HL-60 (cell line): ENCODE results near the gene DYSF.

ENCODE experiments used
- DNase-seq, 2 experiments: peaks; one replicate each; pipeline ENCODE4 v3.0.0-alpha.2; 2010 to 2020; ENCODE audit warnings: low read depth in 1 of 2, low spot score in 1 of 2
- H3K27ac ChIP-seq: fragments of 250-450 bp; sonication (Bioruptor Pico); replicated peaks from 2 replicates; pipeline ENCODE4 v1.5.1; 2020; ENCODE audit warnings: mild to moderate bottlenecking, moderate library complexity
- H3K27me3 ChIP-seq: fragments of 250-450 bp; sonication (Bioruptor Pico); 2 replicates; pipeline ENCODE4 v1.5.1; 2021; ENCODE audit warnings: mild to moderate bottlenecking, moderate library complexity; ENCODE audit not compliant: insufficient read depth, poor library complexity, severe bottlenecking
- H3K4me3 ChIP-seq: replicated peaks from 2 replicates; pipeline ENCODE4 v1.5.1; 2011; ENCODE audit warnings: mild to moderate bottlenecking, control low read depth, low read length; ENCODE audit not compliant: insufficient read depth
- CTCF ChIP-seq: IDR thresholded peaks from one replicate; pipeline ENCODE4 v1.5.1; 2011; ENCODE audit warnings: low read length, control low read depth, inconsistent platforms; ENCODE audit not compliant: insufficient read depth
- GABPA ChIP-seq: IDR thresholded peaks from 2 replicates; pipeline ENCODE4 v1.6.1; 2012; ENCODE audit warnings: low read depth
- POLR2AphosphoS5 ChIP-seq: IDR thresholded peaks from 2 replicates; pipeline ENCODE4 v1.6.1; 2012; ENCODE audit warnings: low read depth
- SPI1 ChIP-seq: IDR thresholded peaks from 2 replicates; pipeline ENCODE4 v1.6.1; 2012; ENCODE audit warnings: low read depth, mild to moderate bottlenecking, borderline replicate concordance
- TF ChIP-seq, protein P1 (sequence below): IDR thresholded peaks from 2 replicates; pipeline ENCODE4 v1.6.1; 2012; ENCODE audit warnings: low read depth; ENCODE audit not compliant: insufficient replicate concordance

DYSF gene

DNA sequence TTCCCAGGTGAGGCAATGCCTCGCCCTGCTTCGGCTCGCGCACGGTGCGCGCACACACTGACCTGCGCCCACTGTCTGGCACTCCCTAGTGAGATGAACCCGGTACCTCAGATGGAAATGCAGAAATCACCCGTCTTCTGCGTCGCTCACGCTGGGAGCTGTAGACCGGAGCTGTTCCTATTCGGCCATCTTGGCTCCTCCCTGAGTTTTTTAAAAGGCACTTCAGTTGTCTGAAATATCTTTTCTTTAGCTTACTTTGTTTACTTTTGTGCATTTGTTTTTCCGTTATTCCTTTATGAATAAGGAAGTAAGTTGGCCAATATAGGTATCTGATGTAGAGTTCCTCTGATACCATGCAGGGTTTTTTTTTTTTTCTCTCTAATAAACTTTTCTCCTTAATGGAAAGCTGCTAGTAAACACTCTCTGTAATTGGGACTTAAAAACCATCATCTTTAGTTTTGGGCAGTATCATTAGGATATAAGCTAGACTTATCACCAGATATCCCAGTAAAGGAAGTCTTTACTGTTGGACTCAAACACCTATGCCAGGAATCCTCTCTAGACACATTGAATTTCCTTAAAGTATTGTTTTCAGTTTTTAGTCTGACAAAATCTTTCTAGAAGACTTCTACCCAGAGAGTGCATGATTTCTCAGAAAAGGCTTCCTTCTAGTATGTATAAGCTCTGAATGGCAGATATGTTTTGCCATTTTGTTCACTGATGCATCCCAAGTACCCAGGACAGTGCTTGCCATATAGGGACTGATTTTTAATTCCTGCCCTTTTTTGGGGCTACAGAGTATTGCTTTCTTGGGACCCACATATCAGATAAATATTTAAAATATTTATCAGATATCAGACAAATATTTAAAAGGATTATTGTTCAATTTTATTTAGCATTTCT is 35.8 kb upstream of the DYSF start:
- H3K27me3 ChIP-seq: no peaks in the 10 kb centered on the region
- H3K4me3 ChIP-seq: no peak overlapping the region
- H3K27ac ChIP-seq: no peak overlapping the region
- TF ChIP-seq CTCF (no peak), GABPA (no peak), SPI1 (no peak), POLR2AphosphoS5 (no peak)
- TF ChIP-seq, protein P1, sequence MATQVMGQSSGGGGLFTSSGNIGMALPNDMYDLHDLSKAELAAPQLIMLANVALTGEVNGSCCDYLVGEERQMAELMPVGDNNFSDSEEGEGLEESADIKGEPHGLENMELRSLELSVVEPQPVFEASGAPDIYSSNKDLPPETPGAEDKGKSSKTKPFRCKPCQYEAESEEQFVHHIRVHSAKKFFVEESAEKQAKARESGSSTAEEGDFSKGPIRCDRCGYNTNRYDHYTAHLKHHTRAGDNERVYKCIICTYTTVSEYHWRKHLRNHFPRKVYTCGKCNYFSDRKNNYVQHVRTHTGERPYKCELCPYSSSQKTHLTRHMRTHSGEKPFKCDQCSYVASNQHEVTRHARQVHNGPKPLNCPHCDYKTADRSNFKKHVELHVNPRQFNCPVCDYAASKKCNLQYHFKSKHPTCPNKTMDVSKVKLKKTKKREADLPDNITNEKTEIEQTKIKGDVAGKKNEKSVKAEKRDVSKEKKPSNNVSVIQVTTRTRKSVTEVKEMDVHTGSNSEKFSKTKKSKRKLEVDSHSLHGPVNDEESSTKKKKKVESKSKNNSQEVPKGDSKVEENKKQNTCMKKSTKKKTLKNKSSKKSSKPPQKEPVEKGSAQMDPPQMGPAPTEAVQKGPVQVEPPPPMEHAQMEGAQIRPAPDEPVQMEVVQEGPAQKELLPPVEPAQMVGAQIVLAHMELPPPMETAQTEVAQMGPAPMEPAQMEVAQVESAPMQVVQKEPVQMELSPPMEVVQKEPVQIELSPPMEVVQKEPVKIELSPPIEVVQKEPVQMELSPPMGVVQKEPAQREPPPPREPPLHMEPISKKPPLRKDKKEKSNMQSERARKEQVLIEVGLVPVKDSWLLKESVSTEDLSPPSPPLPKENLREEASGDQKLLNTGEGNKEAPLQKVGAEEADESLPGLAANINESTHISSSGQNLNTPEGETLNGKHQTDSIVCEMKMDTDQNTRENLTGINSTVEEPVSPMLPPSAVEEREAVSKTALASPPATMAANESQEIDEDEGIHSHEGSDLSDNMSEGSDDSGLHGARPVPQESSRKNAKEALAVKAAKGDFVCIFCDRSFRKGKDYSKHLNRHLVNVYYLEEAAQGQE: no peak
- DNase-seq: no peak

- DNase-seq: no peak
- TF ChIP-seq SPI1: no peak
- Histone ChIP-seq H3K4me3 (no peak overlapping the region), H3K27ac (no peak overlapping the region), H3K27me3 (no peaks in the 10 kb centered on the region)
Observed at GRCh38 chr2:71419145-71419544, 34.2 kb upstream of the DYSF start.

GRCh38 chr2:71419976-71420375 is 33.4 kb upstream of the DYSF start:
- no peak overlapping the region for H3K27ac ChIP-seq
- TF ChIP-seq GABPA (no peak), SPI1 (no peak), CTCF (no peak), POLR2AphosphoS5 (no peak)
- TF ChIP-seq, protein P1: no peak
- no peaks in the 10 kb centered on the region for H3K27me3 ChIP-seq
- DNase-seq: no peak
- no peak overlapping the region for H3K4me3 ChIP-seq

DNA sequence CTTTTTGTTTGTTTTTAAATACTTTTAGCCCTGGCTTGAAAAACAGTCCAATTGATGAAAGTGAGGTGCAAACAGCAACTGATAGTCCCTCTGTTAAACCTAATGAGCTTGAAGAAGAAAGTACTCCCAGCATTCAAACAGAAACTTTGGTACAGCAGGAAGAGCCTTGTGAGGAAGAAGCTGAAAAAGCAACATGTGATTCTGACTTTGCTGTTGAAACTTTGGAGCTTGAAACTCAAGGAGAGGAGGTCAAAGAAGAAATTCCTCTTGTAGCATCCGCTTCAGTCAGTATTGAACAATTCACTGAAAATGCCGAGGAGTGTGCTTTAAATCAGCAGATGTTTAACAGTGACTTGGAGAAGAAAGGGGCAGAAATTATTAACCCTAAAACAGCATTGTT is 30.6 kb upstream of the DYSF start:
- TF ChIP-seq, protein P1: no peak
- TF ChIP-seq SPI1 (no peak), CTCF (no peak), POLR2AphosphoS5 (no peak)
- Histone ChIP-seq H3K4me3 (no peak overlapping the region), H3K27ac (no peak overlapping the region), H3K27me3 (no peaks in the 10 kb centered on the region)
- DNase-seq: no peak
